Erythroblast (primary cell): Measurements from ENCODE around the gene PCED1B.

Experiments used
- DNase-seq, 2 experiments: peaks; one replicate each; lab custom pipeline; 2025; lab: John Stamatoyannopoulos, UW
- GATA1 ChIP-seq: IDR thresholded peaks from 2 replicates; pipeline ENCODE4 v1.6.1; 2011; ENCODE audit warnings: low read depth, mild to moderate bottlenecking, control low read depth, low read length, moderate library complexity
- POLR2A ChIP-seq: IDR thresholded peaks from 2 replicates; pipeline ENCODE4 v1.6.1; 2011; ENCODE audit warnings: mild to moderate bottlenecking, low read length

The PCED1B gene

GRCh38 chr12:47268501-47269454 lies 189.4 kb downstream of the PCED1B start:
- no peak for TF ChIP-seq GATA1
- no peak for TF ChIP-seq POLR2A
- DNase-seq = peak; percentile 23

- DNase-seq = peak; percentile 7 to 28
- no peak for TF ChIP-seq GATA1
- TF ChIP-seq POLR2A = no peak
Measured at GRCh38 chr12:47269916-47270315, 190.5 kb downstream of the PCED1B start.

GRCh38 chr12:47270782-47271664 lies 191.6 kb downstream of the PCED1B start:
- DNase-seq = peak; percentile 30 to 64
- TF ChIP-seq GATA1 (no peak), POLR2A (no peak)

- no peak for DNase-seq
- TF ChIP-seq POLR2A (no peak), GATA1 (no peak)
Measured at GRCh38 chr12:47271800-47272239, 192.4 kb downstream of the PCED1B start.

- TF ChIP-seq GATA1 (peak; percentile 80), POLR2A (peak; percentile 70)
- DNase-seq = peak; percentile 89 to 96
Measured at GRCh38 chr12:47272412-47273190, 193.2 kb downstream of the PCED1B start.

- DNase-seq = peak; percentile 29 to 44
- no peak for TF ChIP-seq GATA1
- TF ChIP-seq POLR2A = no peak
Measured at GRCh38 chr12:47273191-47273626, 193.8 kb downstream of the PCED1B start.

- TF ChIP-seq POLR2A (no peak), GATA1 (no peak)
- no peak for DNase-seq
Measured at GRCh38 chr12:47274760-47275159, 195.3 kb downstream of the PCED1B start.

- no peak for TF ChIP-seq POLR2A
- TF ChIP-seq GATA1 = no peak
- DNase-seq = no peak
Measured at GRCh38 chr12:47276253-47276620, 196.8 kb downstream of the PCED1B start.

GRCh38 chr12:47276621-47277309 lies 197.3 kb downstream of the PCED1B start:
- DNase-seq = peak; percentile 60 to 64

GRCh38 chr12:47277972-47278448 lies 198.6 kb downstream of the PCED1B start:
- DNase-seq = peak; percentile 53 to 83
- TF ChIP-seq POLR2A (peak; percentile 39), GATA1 (no peak)

More at GRCh38 chr12:47276621-47277309, 197.3 kb downstream of the PCED1B start:
- TF ChIP-seq GATA1 (no peak), POLR2A (peak; percentile 39)

- peak in 1 of 2 experiments; percentile 5 for DNase-seq
Measured at GRCh38 chr12:47279758-47280157, 200.3 kb downstream of the PCED1B start.

- TF ChIP-seq POLR2A (no peak), GATA1 (no peak)
- peak; percentile 32 to 74 for DNase-seq
Measured at GRCh38 chr12:47280543-47281300, 201.3 kb downstream of the PCED1B start.
